ENCODE data around the gene CHST11. TPM values are rescaled to one million over a fixed set of nuclear protein-coding genes. Genes with fewer than 3 reads are reported as not detected.

The CHST11 gene
- total and polyA plus RNA-seq, 9 of the 15 experiments (the other 6 are each of a cell fraction or from before 2014, with no cell fraction given) = 2.3 to 38.7 (median 15.0) TPM

DNA sequence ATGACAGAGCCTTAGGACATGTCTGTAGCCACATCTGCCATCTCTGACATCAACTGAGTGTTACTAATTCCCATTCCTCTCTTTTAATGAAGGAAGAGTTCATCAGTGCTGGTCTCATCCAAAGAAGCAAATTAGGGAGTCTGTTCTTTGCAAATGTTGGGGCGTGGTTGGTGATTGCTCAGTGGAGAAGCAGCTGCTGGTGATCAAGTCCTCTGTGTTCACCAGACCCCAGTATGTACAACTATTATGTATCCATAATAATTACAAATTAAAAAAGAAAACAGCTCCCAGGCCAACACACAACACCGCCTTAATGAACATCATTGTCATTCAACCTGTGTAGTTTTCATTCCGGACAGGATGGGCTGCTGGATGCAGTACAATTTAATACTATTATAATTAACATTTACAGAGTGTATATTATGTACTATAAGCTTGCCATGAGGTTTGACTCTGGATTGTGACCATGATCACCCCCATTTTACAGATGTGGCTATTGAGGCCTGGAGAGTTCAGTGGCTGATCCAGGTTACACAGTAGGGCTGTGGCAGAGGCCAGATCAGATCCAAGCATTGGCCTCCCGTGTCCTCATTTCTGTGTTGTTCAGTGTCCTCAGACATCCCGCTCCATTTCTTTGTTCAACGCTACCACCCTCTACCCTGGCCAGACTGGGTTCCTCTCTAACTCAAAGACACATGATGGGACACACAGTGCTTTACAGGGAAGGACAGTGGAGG, 179.0 kb downstream of the CHST11 start:
- Histone ChIP-seq H3K79me2 (ENCODE audit: control insufficient read depth, insufficient read depth, low read length) (peaks cover 31% of the 10 kb centered on the region), H2AFZ (ENCODE audit: low read depth, low read length) (no peak overlapping the region), H3K36me3 (ENCODE audit: control insufficient read depth, insufficient read depth, low read length) (peaks cover 9% of the 10 kb centered on the region; the same call in 2 of the 3 replicates), H3K4me1 (replicated peaks in 1 of 2; ENCODE audit: control insufficient read depth in 2 of 2, insufficient read depth in 2 of 2, low read length in 2 of 2) (peaks cover 4 to 9% of the 10 kb centered on the region in 2 experiments; a peak in 2 of 5 replicates), H3K4me2 (ENCODE audit: insufficient read depth, low read length) (no peak overlapping the region), H3K9me3 (replicated peaks; ENCODE audit: control insufficient read depth, insufficient read depth, low read depth, low read length) (peaks cover 2% of the 10 kb centered on the region; the same call in 1 of the 2 replicates), H3K9me1 (ENCODE audit: control insufficient read depth, insufficient read depth, low read length) (no peaks in the 10 kb centered on the region), H4K20me1 (replicated peaks; ENCODE audit: control insufficient read depth, insufficient read depth, low read length) (no peaks in the 10 kb centered on the region), H3K9ac (ENCODE audit: insufficient read depth in 1 of 2, low read depth in 2 of 2, low read length in 2 of 2) (no peak overlapping the region), H3K27ac (ENCODE audit: extremely low read depth, low read depth, low read length) (no peak overlapping the region), H3K27me3 (ENCODE audit: control insufficient read depth in 2 of 2, insufficient read depth in 2 of 2, low read length in 2 of 2) (no peaks in the 10 kb centered on the region), H3K4me3 (no peak overlapping the region)
- in situ Hi-C loops (cut with MboI) (no loop called here), intact Hi-C loops (cut with micrococcal nuclease) (no loop called here)
- ChIA-PET CTCF (ENCODE audit: low intra/inter-chr PET ratio) (no interaction called here), POLR2A (interaction anchor here (0.8 kb wide), 1 partner anchor 16 kb away, joined by 3 read pairs; no protein-coding TSS in a partner anchor)
- FAIRE-seq (no peak), ATAC-seq (no peak), DNase-seq (ENCODE audit: extremely low read depth in 1 of 4, low spot score in 3 of 4) (no peak)
- 96% methylated on average over 6 of the region's 6 CpGs for WGBS (ENCODE audit: insufficient coverage, low coverage, missing lambda C conversion rate)
- BruUV-seq (replicated peaks) = no TSS peak
- TF ChIP-seq PCBP1 (IDR thresholded peaks at IDR 0.05; ENCODE audit: low read depth, low read length, poor library complexity, severe bottlenecking) = no peak
- TF ChIP-seq SAP30 (IDR thresholded peaks at IDR 0.05; ENCODE audit: borderline replicate concordance, insufficient read depth, low read depth, low read length, poor library complexity, severe bottlenecking) = no peak
- TF ChIP-seq EHMT2 (IDR thresholded peaks at IDR 0.05) = no peak
- TF ChIP-seq, protein P1, sequence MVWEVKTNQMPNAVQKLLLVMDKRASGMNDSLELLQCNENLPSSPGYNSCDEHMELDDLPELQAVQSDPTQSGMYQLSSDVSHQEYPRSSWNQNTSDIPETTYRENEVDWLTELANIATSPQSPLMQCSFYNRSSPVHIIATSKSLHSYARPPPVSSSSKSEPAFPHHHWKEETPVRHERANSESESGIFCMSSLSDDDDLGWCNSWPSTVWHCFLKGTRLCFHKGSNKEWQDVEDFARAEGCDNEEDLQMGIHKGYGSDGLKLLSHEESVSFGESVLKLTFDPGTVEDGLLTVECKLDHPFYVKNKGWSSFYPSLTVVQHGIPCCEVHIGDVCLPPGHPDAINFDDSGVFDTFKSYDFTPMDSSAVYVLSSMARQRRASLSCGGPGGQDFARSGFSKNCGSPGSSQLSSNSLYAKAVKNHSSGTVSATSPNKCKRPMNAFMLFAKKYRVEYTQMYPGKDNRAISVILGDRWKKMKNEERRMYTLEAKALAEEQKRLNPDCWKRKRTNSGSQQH (CRISPR knock-in tag; IDR thresholded peaks at IDR 0.05) = no peak
- TF ChIP-seq ADNP (tag; IDR thresholded peaks at IDR 0.05) = peak; percentile 54; the same call in 1 of the 2 replicates
- no peak for TF ChIP-seq TOE1 (IDR thresholded peaks at IDR 0.05; ENCODE audit: borderline replicate concordance)
- no peak for TF ChIP-seq TOE1 (CRISPR knock-in tag; IDR thresholded peaks at IDR 0.05; ENCODE audit: borderline replicate concordance, low read depth)
- TF ChIP-seq ZNF384 (IDR thresholded peaks at IDR 0.05; ENCODE audit: low read depth, low read length) = no peak
- TF ChIP-seq ZSCAN29 (IDR thresholded peaks at IDR 0.05) = no peak
- no peak for TF ChIP-seq ZNF57 (CRISPR knock-in tag; IDR thresholded peaks at IDR 0.05)
- no peak for TF ChIP-seq KAT8 (IDR thresholded peaks at IDR 0.05; ENCODE audit: low read depth)
- no peak for TF ChIP-seq TBL1XR1 (IDR thresholded peaks at IDR 0.05; ENCODE audit: low read length in 2 of 2)
- 0 out of 2 replicates have a peak, but pooled peaks have one; percentile 6 for TF ChIP-seq BCOR (IDR thresholded peaks at IDR 0.05)
- no peak for TF ChIP-seq CHCHD3 (CRISPR knock-in tag; IDR thresholded peaks at IDR 0.05)
- TF ChIP-seq CCNT2 (IDR thresholded peaks at IDR 0.05; ENCODE audit: borderline replicate concordance, extremely low read depth, insufficient read length, low read depth, low read length) = no peak
